Activated CD4-positive, alpha-beta T cell treated with anti-CD3 and anti-CD28 coated beads for 24 hours (primary cell): Measurements from ENCODE around the gene PROS1.

ENCODE experiments used
- DNase-seq, 2 donors: peaks; one replicate each; pipeline ENCODE4 v3.0.0-alpha.2; 2020; ENCODE audit warnings: low read depth in 2 of 2

The PROS1 gene

GRCh38 chr3:93973131-93974126, at the start of gene PROS1:
Gene PROS1, minus strand, starts transcription at chr3:93973896. Its CDS starts 147 bp downstream, at chr3:93973749.
- DNase-seq: peak in 1 of 2 donors; percentile 31

DNA sequence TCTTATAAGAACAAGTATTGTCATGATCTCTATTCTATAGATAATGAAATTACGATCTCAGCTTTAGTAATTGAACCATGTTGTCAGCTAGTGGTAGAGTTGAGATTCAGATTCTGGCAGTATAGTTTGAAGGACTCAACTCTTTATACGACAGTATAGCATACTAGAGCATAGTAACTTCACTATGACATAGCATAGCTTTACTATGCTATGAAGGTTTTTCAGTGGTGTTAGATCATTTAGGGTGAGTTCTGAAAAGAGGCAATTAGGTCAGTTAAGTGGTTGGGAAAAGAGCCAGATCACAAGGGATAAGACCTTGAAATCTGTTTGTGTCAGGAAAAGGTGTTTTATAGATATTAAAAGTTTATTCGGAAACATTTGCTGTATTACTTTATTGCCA, 46.6 kb upstream of the PROS1 start:
- DNase-seq: no peak

GRCh38 chr3:94019659-94020058, 46.0 kb upstream of the PROS1 start:
- no peak for DNase-seq

GRCh38 chr3:94015025-94015424, 41.3 kb upstream of the PROS1 start:
- no peak for DNase-seq

DNA sequence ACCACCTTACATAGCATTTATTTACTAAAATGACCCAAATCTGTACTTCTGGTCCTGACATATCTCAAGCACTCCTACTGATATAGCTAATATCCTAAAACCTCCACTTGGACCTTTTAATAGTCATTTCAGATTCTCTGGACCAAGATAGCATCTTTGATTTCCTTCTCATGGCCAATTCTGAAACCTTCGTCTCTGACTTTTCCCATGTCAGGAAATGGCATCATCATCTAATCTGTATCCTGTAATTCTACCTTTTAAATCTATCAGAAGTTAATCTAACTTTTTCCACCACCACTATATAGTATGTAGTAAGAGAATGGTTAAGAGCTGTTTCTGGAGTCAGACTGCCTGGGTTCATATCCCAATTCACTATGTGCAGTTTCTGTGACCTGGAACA, 38.5 kb upstream of the PROS1 start:
- DNase-seq: no peak

DNA sequence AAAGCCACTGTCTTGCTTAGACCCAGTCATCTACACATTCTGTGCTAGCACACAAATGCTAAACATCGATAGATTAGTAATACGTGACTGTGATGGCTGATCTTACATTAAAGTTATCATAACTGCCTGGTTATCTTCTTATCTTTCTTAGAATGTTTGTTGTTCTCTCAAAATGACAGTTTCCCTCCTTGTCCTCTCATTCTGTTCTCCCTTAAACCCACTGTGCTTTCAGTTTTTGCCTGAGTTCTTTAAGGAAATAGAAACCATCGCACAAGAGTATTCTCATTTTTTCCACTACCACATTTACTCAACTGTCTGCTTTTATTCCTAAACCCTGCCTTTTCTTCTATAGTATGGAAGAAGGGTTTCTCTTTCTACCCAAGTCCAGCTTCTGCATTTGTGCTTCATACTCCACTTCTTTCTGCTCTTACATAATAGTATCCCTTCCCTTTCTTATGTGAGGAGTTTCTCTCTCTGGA, 37.6 kb upstream of the PROS1 start:
- no peak for DNase-seq

- DNase-seq: no peak
Measured at GRCh38 chr3:94009608-94010007, 35.9 kb upstream of the PROS1 start.

DNA sequence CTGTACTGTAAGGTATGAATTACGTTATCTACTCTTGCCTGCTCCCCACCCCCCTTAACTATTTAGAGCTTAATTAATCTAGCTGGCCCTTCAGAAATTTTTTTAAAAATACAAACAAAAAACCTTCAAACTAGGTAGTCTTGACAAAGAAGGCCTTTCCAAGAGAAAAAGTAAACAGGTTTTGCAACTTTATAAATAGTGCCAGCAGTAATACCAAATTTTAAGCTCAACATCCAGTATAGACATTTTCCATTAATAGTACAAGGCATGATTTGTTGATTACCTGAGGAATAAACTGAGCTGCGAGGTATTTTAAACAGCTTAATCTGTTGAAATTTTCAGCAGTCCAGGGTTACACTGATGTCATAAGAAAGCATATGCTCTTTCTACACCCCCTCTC, 34.6 kb upstream of the PROS1 start:
- DNase-seq: no peak

DNA sequence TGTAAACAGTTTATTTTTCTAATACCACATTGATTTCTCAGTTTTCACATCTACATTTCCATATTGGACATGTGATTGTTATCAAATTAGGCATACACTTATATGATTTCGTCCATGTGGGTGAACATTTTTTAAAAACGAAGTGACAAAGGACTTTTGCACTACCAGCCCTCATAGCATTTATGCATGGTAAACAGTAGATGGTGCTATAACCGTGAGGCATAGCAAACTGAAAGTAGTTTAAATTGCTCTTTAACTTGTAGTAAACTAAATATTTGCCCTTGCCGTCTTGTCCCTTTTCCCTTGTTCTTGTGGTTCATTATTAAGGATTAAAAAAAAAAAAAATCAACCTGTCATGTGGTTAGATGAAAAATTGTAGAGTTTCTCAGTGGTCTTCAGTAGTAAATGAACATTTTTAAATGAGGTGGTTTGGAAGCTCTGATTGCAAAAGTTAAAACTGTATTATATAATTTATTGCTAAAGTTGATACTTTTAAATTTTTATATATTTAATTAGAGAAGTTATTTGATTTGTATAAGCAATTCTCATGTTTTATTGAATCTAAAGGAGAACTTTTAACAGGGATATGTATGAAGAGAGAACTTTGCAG, 30.7 kb upstream of the PROS1 start:
- no peak for DNase-seq

DNA sequence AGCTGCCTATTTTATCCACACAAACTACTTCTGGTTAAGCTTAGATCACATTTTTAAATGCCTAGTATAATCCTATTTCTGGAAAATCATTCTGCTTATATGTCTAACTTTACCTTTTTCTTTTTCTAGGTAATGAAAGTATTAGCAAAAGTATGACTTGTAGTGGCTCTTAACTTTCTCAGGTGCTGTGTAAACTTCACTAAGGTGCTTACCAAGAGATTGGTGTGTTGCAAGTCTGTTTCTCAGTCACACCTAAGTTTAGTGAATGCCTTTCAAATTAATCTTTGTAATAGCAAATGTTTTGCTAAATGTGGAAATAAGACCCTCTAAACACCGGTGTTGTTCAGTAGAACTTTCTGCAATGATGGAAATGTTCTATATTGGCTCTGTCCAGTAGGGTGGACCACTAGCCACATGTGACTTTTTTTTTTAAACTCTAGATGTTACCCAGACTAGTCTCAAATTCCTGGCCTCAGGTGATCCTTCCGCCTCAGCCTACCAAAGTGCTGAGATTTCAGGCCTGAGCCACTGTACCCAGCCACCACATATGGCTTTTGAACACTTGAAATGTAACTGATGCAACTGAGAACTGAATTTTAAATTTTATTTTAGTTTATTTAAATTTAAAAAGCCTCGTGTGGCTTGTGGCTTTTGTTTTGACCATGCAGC, 28.3 kb upstream of the PROS1 start:
- DNase-seq: no peak

DNA sequence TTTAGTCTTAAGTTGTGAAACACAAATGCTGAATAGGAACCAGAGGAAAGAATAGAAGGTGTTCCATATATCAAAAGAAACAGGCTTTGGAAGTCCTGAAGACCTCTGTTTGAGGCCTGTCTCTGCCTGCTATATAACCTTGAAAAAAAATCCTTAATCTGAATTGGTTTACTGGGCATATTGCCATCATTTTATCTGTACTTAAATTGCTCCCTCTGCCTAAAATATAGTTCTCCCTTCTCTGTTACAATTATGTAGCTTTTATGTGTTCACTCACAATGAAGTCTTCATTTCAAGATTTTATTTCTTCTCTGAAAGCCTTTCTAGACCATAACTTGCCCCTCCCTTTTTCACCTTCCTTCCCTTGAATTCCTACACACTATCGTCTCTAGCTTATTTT, 27.5 kb upstream of the PROS1 start:
- DNase-seq: no peak

GRCh38 chr3:93994056-93994455, 20.4 kb upstream of the PROS1 start:
- DNase-seq: no peak

- DNase-seq: no peak
Measured at GRCh38 chr3:93992207-93992606, 18.5 kb upstream of the PROS1 start.

GRCh38 chr3:93991631-93992030, 17.9 kb upstream of the PROS1 start:
- DNase-seq: no peak

DNA sequence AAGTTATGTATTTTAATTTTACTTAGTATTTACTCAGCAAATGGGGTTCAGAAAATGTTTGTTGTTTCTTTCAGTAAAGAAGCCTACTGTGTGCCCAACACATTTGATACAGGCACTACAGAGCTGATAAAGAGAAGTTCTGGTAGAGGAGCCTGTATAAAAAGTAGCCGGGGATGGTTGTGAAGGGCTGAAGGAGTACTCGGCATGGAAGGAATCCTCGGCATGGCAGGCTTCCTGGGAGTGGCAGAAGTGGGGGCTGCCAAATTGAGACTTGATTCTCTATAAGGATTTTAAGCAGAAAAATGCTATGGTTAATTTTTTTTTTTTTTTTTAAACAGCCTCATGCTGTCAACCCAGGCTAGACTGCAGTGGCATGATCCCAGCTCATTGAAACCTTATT, 15.5 kb upstream of the PROS1 start:
- no peak for DNase-seq

DNA sequence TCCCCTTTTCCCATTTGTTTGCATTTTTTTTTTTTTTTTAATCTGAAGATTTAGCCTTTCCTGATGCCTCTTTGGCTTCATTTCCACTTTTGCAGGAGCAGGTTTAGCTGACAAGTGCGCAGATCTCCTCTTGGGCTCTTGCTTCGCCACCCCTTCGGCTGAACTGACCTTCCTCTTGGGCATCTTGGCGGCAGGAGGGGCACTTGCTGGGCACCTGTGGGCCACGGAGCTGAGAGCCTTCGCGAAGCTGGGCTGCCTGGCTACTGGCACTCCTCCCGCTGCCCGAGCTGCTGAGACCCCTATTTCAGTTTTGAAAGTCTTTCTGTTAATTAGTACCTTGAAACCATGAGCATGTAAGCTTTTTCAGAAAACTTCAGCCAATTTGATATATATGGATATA, 15.1 kb upstream of the PROS1 start:
- DNase-seq: no peak

DNA sequence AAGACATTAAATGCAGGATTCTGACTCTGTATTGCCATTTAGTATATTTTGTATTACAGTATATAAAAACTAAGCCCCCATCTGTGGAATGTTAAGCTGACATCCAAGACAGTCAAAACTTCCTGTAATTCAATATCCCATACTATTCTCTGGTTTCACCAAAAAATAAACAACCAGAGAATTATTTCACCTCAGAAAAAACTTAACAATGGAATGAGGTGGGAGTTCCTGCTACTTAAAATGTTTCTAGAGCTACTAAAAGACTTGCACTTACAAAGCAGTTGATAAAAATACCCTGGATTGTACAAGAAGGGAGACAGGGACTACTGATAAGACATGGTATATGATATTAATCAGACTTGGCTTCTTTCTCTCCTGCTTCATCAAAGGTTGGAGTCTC, 14.6 kb upstream of the PROS1 start:
- DNase-seq: no peak

DNA sequence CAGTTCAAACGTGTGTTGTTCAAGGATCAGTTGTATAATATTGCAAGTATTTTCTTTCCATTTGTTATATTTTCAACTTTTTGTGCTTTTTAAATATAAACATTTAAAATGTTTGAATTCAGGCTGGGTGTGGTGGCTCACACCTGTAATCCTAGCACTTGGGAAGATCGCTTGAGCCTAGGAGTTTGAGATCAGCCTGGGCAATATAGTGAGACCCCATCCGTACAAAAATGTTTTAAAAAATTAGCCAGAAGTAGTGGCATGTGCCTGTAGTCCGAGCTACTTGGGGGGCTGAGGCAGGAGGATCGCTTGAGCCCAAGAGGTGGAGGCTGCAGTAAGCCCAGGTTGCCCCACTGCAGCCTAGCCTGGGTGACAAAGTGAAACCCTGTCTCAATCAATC, 10.9 kb upstream of the PROS1 start:
- DNase-seq: no peak

GRCh38 chr3:93983408-93983807, 9.7 kb upstream of the PROS1 start:
- no peak for DNase-seq

DNA sequence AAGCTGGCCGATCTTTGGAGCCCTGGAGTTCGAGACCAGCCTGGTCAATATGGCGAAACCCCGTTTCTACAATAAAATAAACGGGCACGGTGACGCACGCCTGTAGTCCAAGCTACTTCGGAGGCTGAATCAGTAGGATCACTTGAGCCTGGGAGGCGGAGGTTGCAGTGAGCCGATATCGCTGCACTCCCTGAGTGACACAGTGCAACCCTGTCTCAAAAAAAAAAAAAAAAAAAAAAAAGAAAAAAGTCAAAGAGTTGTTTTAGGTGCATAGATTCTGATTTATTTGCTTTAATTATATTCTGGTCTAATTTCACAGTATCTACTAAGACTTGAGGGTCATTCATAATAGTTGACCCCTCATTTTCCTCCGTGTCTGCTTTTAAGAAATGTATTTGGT, 8.0 kb upstream of the PROS1 start:
- no peak for DNase-seq

GRCh38 chr3:93979850-93980676, 6.4 kb upstream of the PROS1 start, which contains the start of gene ARL13B:
Gene ARL13B, plus strand, starts transcription at chr3:93980155. Its CDS starts 269 bp downstream, at chr3:93980424.
- peak; percentile 86 to 87 for DNase-seq
